A204.1 (cell line): ENCODE data around the gene SLC6A3.

Experiments
- FAIRE-seq: peaks from 2 replicates; lab custom pipeline; 2012; peaks lifted over from hg19 to GRCh38; lab: Jason Lieb, UNC

Gene SLC6A3

GRCh38 chr5:1345876-1346626 is 99.2 kb downstream of the SLC6A3 start:
- no peak for FAIRE-seq

- no peak for FAIRE-seq
Observed at GRCh38 chr5:1344975-1345838, 100.0 kb downstream of the SLC6A3 start, which contains the start of gene CLPTM1L. TSS of gene CLPTM1L (minus strand) at chr5:1345099. CDS start at chr5:1344841, 258 bp downstream.

GRCh38 chr5:1343931-1344901 is 101.0 kb downstream of the SLC6A3 start:
- FAIRE-seq: no peak

- no peak for FAIRE-seq
Observed at GRCh38 chr5:1343315-1343751, 101.9 kb downstream of the SLC6A3 start.
